GM19240 (cell line): ENCODE data around the gene DGKA.

ENCODE experiments used
- DNase-seq: peaks from one replicate; pipeline ENCODE4 v3.0.0; 2011; ENCODE audit warnings: low spot score; ENCODE audit not compliant: insufficient read length

Gene DGKA

DNA sequence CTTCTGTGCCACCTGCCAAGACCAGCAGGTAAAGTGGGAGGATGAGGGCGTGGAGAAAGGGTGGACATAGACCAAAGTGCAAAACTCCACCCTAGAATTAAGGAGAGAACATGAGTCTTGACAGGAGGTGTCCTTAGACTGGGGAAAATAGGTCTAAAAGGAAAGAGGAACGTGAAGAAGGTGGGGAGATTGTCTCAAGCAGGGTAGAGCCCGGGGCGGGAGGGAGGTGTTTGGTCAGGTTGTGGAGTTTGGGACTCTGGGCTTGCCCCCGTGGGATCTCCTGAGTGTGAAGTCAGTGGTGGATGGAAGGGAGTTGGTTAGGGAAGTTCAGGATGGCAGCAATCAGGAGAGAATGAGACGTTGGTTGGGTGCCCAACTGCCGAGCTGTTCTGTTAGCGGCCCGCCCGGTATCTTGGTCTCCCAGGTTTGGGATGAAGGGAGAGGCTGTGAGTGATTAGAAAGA is 386 bp downstream of the DGKA start:
- DNase-seq = no peak

DNA sequence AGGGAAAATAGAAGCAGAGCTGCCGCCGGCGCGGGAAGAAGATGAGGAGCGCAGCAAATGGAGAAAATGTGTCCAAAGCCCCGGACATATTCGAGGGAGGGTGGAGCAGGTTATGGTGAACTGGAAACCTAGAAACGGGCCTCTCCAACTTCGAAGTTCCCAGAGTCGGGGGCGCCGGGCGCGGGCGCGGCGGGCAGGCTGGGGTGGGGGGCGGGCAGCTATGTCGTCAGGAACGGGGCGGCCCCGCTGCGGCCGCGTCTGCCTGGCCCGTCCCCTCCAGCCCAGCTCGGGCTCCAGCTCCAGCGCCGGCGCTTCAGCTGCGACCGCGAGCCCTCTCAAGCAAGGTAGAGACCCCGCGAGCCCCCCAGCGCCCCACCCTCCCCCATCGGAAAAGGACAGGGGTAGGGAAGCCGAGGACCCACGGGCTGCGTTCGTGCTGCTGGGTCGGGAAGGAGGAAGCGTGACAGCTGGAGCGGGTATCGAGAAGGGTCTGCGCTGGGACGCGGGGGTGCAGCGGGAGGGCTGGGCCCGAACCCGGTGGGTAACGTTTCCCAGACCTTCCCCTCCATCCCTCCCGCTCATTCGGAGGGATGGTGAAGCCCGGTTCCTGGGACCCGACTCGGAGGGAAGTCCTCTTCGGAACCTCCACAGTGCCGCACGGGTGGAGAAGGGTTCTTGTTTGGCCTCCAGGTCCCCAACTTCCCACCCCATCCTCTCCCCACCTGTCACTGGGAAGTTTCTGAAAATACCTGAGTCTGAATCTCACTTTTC is 1.0 kb downstream of the DGKA start:
- DNase-seq = no peak

DNA sequence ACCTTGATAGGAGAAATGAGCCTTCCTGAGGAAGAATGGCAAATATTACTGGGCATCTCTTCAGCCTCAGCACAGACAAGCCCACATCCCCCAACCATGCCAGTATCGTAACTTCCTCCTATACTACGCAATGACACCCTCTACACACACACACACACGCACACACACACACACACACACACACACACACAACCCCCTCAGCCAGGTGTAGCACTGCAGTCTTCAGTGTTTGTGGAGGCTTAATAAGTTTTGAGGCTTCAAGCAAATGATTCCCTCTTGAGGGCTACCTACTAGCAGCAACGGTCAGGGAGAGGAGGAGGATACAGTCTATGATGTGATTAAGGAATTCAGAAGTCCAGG is 1.6 kb downstream of the DGKA start:
- no peak for DNase-seq

DNA sequence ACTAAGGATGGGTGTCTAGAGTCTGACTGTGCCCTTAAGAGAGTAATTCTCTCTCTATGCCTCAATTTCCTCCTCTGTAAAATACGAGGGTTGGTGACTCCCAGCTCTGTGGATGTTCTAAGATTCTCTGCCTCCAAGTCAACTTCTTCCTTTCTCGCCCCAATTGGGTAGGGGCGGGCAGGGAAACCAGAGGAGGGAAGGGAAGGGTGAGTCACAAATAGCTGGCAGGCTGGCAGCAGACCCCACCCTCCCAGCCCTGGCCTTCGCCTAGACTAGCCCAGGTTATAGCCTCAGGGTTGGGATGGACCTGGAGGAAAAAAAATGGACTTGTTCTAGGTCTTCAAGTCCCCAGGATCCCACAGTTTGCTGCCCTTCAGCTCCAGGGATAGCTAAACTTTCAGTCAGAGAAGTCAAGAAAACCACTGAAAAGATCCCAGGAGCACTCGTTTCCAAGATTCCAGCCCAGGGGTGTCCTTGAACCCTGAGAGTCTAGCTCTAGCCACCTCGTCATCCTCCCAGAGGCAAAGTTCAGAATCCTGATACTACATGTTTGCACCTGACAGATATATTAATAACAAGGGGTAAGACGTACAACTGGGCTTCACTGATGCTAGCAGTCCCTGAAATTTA is 2.3 kb downstream of the DGKA start:
- no peak for DNase-seq

DNA sequence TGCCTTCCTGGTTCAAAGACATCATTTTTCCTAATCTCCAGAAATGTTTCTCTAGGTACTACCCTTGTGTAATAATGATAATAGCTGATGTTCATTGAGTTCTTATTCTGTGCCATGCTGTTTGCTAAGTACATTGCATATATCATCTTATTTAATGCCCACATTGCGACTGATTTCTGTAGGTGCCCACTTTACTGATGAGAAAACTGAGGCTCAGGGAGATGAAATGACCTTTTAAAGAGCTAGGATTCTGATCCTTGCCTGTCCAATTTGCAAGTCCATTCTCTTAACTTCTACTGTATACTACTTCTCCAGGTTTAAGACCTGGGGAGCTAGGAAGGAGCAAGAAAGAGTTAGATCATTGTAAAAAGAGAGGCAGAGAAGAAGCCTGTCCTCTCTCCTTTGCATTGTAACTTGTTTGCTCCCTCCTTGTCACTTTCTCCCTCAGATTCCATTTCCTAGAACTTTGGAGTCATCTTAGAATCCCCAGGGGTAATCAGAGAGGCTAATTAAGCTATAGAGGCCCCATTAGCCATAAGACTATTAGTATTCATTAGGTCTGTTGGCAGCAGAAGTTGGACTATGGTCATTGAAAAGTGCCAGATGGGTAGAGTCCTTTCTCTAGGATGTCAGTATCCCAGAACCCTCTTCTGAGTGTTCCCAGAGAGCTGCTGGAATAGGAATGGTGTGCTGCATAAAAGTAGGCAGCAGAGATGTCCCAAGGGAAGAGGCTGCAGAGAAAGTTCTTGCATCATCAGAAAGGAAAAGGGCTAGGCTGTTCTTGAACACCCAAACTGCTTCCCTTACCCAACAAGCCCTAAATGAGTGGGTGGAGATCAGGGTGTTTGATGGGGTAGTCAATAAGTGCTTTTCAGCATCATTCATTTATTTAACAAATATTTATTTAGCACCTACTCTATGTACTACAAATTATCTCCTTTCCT is 3.1 kb downstream of the DGKA start:
- no peak for DNase-seq

DNA sequence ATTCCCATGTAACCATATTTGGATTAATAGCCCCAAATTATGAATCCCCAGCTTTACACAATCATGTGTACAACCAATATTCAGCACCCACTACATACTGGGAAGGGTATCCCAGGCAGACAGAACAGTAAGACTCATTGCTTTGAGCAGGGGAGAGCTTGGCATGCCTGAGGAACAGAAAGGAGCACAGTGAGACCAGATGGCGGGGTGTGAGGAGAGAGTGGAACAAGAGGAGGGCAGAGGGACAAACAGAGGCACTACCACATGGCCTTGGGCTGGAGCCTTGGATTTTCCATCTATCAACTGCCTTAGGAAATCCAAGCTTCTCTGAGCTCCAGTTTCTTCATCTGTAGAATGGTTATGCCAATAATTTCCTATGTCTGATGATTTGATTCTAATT is 3.8 kb downstream of the DGKA start:
- no peak for DNase-seq

DNA sequence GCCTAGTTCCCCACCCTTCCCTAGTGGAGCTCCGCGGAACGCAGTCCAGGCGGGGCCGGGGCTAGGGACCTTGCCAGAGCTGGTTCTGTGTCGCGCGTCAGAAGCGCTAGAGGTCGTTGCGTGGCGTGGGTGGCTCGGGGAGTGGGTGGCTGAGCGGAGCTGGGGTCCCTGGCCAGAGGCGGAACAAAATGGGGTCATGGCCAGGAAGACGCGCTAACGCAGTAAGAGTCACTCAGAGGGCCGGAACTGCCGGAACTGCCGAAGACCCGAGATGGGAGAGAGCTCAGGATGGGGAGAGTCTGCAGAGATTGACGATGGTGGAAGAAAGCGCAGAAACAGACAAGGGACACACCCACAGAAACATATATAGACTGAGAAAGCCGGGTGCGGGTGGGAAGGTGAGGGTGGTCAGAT is 4.8 kb downstream of the DGKA start:
- no peak for DNase-seq

DNA sequence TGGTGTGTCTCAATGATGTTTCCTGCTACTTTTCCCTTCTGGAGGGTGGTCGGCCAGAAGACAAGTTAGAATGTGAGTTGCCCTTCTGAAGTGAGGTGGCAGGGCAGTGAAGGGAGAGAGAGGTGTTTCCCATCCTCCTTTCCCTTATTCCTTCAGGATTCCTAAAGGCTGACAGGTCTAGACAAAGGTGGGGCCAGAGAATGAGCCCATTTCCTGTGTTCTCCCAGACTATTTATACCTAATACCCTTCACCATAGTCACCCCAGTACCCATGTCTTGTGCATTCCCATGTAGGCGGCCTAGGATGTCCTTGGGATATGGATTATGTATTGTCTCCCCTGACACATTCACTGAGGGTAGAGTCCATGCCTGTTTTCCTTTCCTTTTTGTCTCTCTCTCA is 7.0 kb downstream of the DGKA start:
- no peak for DNase-seq

DNA sequence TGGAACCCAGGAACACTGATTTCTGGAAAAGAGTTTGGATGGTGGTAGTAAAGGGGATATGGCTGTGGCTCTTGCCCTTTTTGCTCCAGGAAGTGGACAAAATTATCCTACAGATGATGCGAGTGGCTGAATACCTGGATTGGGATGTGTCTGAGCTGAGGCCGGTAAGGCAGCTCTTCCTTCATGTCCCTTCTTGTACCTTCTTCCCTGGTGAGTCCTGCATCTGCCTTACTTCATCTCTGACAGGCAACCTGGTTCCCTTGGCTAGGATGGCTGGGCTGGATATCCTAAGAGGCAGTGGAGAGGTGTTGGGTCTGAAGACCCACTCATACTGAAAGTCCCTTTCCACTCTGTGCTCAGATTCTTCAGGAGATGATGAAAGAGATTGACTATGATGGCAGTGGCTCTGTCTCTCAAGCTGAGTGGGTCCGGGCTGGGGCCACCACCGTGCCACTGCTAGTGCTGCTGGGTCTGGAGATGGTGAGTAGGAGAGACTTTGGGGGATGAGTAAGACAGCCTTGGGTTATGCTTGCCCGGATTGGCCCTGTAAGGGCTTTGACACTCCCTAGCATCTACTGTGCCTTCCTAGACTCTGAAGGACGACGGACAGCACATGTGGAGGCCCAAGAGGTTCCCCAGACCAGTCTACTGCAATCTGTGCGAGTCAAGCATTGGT is 8.0 kb downstream of the DGKA start:
- no peak for DNase-seq

DNA sequence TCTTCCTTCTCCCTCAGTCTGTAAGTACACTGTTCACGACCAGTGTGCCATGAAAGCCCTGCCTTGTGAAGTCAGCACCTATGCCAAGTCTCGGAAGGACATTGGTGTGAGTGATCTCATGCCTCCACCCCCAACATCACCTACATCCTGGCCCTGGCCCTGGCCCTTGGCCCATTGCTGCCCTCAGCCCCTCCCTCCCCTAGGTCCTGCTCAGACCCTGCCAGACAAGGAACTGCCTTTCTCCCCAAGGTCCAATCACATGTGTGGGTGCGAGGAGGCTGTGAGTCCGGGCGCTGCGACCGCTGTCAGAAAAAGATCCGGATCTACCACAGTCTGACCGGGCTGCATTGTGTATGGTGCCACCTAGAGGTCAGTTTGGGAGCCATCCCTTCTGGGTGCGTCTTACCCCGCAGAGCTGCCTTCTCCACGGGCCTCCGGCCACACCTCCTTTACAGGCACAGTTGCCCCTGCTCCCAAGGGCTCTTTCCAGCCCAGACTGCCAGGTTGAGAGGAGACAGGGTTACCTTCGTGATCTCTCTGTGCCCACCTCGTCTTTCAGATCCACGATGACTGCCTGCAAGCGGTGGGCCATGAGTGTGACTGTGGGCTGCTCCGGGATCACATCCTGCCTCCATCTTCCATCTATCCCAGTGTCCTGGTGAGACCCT is 9.2 kb downstream of the DGKA start:
- peak; percentile 82 for DNase-seq

DNA sequence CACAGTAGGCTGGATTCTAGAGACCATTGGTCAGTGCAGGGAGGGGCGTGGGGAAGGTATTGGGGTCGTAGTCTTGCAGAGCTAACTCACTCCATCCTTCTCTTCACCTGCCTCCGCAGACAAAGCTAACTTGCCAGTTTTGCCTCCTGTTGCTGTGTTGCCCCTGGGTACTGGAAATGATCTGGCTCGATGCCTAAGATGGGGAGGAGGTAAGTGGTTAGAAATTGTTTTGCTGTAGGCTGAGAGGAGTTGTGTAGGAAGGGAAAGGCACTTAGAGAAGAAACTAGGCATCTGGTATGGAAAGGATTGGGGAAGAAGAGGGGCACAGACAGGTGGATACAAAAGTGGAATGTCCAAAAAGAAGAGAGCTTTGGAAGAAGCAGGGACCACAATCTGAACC is 11.1 kb downstream of the DGKA start:
- no peak for DNase-seq

DNA sequence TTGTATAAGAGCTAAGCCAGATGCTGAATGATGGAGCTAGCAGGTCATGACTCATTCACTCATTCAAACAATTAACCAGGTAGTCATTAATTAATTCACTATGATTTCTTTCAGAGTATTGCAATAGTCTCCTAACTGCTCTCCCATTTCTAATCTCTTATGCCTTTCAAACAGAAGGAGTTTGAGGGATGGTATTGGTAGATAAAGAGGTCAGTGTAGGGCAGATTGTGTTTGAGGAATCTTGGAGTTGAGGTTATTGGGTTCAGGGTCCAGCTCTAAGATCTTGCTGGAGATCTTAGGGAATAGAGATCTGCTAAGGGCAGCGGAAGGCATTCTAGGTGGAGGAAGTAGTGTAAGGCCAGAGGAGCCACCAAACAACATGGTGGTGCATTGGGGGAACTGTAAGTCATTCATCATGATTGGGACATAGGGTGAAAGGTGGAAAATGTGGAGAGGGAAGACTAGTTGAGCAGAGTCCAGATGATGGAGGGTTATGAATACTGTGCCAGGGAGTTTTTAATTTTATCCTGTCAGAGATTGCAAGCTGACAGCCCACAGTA is 11.7 kb downstream of the DGKA start:
- DNase-seq = no peak

DNA sequence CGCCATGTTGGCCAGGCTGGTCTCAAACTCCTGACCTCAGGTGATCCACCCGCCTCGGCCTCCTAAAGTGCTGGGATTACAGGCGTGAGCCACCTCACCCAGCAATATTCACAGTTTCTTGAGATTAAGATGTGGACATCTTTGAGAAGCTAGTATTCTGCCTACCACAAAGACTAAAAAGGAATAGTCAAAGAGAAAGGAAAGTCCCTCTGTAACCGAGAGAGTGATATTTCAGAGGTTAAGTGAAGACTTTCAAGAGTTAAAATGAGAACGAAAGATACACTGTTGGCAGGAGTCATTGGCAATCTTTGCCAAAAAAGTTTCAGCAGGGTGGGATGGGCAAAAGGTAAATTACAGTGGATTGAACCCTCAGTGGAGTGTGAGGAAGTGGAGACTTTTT is 15.6 kb downstream of the DGKA start:
- no peak for DNase-seq

DNA sequence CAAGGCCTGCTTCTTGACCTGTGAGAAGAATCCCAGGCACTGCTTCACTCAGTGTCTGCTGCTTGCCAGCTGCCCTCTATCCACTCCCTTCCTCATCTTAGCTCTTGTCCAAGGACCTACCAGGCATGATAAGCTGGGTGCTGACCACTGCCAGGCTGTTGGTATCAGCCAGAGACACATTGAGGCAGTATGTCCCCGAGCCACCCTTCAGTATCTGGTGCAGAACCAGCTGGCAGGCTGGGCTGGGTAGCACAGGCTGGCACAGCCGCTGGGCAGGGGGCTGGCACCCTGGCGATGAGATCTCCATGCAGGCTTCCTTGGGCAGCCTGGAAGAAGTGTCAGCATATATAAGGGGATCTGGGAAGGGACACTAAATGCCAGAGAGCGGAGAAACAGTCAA is 24.4 kb downstream of the DGKA start:
- no peak for DNase-seq

DNA sequence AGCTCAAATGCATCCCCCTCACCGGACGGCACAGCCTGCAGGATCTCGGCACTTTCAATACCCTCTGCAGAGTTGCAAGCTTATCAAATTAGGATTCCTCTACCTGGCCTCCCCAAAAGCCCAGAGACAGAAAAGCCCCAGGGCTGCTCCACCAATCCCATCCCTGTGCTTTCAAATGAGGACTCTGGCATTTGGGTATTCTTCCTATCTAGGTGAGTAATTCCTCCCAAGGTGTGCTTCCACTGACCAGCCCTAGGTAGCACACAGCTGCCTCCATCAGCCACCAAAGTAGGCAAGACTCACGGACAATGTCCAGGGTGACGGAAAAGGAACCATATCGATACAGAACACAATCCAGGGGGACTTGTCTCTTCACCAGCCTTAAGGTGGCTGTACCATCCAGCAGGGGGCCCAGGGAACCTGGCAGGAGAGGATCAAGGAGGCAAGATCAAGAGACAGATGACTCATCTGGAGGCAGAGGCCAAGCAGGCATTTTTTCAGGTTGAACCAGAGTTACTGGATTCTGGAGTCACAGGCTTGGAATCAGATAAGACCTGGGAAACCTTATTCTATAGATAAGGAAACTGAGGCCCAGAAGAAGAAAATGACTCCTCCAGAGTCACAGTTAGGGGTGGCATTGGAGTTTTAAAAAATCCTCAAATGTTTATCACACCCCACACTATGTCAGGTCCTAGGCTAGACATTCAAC is 25.0 kb downstream of the DGKA start:
- DNase-seq = no peak

DNA sequence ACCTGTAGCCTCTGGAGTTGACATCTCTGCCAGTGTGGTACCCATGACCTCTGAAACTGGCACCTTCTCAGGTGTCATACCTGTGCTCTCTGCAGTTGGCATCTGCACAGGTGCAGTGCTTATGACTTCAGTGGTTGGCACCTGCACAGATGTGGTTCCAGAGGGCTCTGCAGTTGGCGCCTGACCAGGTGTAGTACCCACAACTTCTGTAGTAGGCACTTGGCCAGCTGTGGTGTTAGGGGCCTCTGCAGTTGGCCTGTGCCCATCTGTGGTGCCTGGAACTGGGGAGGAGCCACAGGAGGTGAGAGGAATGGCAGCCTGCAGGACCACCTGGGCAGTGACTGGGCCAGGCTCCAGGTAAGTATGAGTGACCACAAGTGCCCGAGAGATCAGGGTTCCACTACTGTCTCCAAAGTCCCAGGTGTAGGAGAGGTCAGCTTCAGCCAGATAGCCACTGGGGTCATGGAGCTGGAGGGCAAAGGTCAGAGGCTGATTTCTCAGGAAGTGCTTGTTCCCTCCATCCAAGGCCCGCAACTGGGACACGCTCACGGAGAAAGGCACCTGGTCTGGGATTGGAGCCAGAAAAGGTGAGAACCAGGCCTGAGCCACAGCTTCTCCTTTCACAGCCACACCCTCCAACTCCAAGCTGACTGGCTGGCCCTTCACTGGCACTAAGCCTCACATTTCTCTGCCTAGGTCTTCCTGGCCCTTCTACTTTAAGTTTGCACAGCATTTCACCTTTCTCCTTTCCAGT is 26.3 kb downstream of the DGKA start:
- no peak for DNase-seq

DNA sequence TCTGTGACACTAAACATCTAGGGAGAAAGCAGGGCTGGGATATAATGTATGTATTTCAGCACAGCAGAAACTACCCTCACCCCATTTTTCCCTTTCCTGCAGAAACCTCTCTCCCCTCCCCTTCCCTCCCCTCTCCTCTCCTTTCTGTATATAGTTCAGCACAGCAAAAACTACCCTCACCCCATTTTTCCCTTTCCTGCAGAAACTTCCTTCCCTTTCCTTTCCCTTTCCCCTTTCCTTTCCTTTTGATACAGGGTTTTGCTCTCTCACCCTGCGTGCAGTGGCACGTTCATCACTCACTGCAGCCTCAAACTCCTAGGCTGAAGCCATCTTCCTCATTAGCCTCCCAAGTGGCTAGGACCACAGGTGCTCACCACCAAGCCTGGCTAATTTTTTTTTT is 32.8 kb downstream of the DGKA start:
- no peak for DNase-seq

DNA sequence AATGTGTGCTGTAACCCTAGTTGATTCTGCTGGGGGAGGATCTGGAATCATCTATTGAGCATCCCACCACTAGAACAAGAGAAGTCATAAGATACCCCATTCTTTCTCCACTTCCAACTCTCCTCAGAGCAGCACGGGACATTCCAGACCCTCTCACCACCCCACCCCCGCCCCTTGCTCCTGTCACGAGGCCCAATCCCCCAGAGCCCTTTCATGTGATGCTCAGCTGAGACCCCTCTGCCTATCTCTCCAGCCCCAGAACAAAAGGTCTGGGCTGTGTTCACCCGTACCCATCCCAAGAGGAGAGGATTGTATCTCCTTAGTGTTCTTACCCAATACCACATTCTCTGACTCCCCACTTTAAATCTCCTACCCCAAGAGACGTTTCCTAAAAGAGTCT is 34.3 kb downstream of the DGKA start:
- DNase-seq = no peak

DNA sequence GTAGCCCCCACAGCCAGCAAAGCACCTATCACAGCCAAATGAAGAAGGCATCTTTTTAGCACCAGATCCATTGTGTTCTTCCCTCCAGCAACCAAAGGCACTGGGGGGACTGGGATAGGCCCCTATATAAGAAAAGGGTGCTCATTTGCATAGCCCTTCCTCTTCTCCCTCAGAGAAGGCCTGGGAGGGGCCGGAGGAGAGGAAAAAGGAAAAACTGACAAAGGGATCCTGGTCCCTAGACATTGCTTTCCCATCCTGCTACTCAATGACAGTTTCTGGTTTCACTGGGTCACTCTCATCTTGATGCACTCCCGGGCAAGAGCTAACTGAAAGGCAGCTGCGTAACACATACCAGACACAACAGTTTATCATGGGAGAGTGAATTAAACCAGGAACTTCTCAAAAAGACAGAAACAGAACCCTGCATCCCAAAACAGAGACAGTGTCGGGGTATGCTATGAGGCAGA is 35.0 kb downstream of the DGKA start, which contains the start of gene PMEL:
Gene PMEL (minus strand): TSS at position 102 of the 467 bp plus-strand sequence. CDS start 31 bp downstream, at position 71.
- no peak for DNase-seq
